Body of pancreas (tissue), 4 donors: ENCODE data around the gene LSAMP. TPM values are rescaled to one million over a fixed set of nuclear protein-coding genes. Genes with fewer than 3 reads are reported as not detected.

ENCODE experiments used
- ATAC-seq: fragments of 150-250 bp; one replicate; pipeline ENCODE4 v1.9.1; 2016
- DNase-seq, 4 donors: peaks; one replicate each; pipeline ENCODE4 v3.0.0-alpha.2; 2019
- H3K27ac ChIP-seq, 4 donors: fragments of 200-600 bp; sonication (generic); 1 replicate in 3 of 4; 2 replicates in 1 of 4; pipeline versions ENCODE4 v1.5.1 to v1.6.1; 2016 to 2019; ENCODE audit warnings: mild to moderate bottlenecking in 1 of 4, mixed read lengths in 1 of 4, moderate library complexity in 1 of 4
- H3K27me3 ChIP-seq, 2 donors: fragments of 200-600 bp; sonication (generic); one replicate each; pipeline ENCODE4 v1.6.0; 2016; ENCODE audit warnings: mild to moderate bottlenecking in 1 of 2
- H3K36me3 ChIP-seq, 2 donors: fragments of 200-600 bp; sonication (generic); replicated peaks in 1 of 2; 2 replicates each; pipeline ENCODE4 v1.5.1; 2016; ENCODE audit warnings: low read depth in 2 of 2; ENCODE audit not compliant: insufficient read depth in 1 of 2
- H3K4me1 ChIP-seq: fragments of 200-600 bp; sonication (generic); one replicate; pipeline ENCODE4 v1.6.0; 2016
- H3K4me3 ChIP-seq, 2 donors: fragments of 200-600 bp; sonication (generic); 1 replicate in 1 of 2; 2 replicates in 1 of 2; pipeline ENCODE4 v1.5.1; 2016 to 2019
- H3K9me3 ChIP-seq, 3 donors: fragments of 200-600 bp; sonication (generic); 1 replicate in 2 of 3; 2 replicates in 1 of 3; pipeline ENCODE4 v1.5.1; 2016
- POLR2A ChIP-seq, 3 donors: fragments of 450-650 bp; IDR thresholded peaks; one replicate each; pipeline ENCODE4 v1.6.1; 2016; ENCODE audit warnings: antibody characterized with exemption in 3 of 3, mild to moderate bottlenecking in 2 of 3
- WGBS, 2 donors: methylation state at CpG; one replicate each; pipeline ENCODE4 v1.1.5; 2017; 5-methylcytosine and 5-hydroxymethylcytosine counted together
- intact Hi-C: fragments of 100-400 bp; cut with DNase I; formaldehyde crosslinking; loops from one replicate; pipeline ENCODE4 v1.15.1; 2023
- total RNA-seq, 2 donors: library from RNA; depleted of rRNA; stranded (reverse); fragments of >200 nt; gene quantifications; one replicate each; pipeline ENCODE4 v1.1.0, GENCODE V29; 2016
- TF ChIP-seq, protein P1 (sequence below), 7 experiments: fragments of 450-650 bp in 4 of 7; fragments of 200-600 bp in 3 of 7; sonication (generic) in 3 of 7; IDR thresholded peaks; one replicate each; pipeline ENCODE4 v1.5.1; 2016 to 2019; ENCODE audit warnings: antibody characterized with exemption in 7 of 7

Gene LSAMP
- total RNA-seq, 2 donors from 2014 or later = 1.6 to 2.1 TPM

DNA sequence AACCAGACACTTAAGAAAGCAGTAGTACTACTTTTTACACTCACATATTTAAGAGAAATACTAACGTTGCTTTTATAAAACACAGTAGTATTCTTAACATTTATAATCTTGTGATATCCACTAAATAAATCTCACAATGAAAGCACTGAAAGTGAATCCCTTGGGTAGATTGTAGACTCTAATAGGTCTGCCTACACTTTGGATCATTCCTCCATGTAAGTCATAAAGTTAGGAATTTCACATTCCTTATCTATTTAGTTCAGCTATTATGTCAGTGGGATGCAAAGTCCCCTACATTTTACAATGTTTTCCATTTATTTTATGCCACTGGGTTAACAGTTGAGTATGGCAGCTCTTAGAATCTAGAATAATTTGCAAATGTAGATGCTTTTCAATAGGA lies 330.7 kb downstream of the LSAMP start:
- no peak for ATAC-seq
- whole genome bisulfite sequencing, 2 donors = 60 to 70% methylated on average over 1 of the region's 1 CpG
- no peaks in the 10 kb centered on the region for H3K4me1 ChIP-seq
- H3K9me3 ChIP-seq = no peaks in the 10 kb centered on the region
- no peaks in the 10 kb centered on the region for H3K36me3 ChIP-seq
- no peak overlapping the region for H3K27ac ChIP-seq
- no peak for DNase-seq
- no peak overlapping the region for H3K4me3 ChIP-seq
- TF ChIP-seq, protein P1, sequence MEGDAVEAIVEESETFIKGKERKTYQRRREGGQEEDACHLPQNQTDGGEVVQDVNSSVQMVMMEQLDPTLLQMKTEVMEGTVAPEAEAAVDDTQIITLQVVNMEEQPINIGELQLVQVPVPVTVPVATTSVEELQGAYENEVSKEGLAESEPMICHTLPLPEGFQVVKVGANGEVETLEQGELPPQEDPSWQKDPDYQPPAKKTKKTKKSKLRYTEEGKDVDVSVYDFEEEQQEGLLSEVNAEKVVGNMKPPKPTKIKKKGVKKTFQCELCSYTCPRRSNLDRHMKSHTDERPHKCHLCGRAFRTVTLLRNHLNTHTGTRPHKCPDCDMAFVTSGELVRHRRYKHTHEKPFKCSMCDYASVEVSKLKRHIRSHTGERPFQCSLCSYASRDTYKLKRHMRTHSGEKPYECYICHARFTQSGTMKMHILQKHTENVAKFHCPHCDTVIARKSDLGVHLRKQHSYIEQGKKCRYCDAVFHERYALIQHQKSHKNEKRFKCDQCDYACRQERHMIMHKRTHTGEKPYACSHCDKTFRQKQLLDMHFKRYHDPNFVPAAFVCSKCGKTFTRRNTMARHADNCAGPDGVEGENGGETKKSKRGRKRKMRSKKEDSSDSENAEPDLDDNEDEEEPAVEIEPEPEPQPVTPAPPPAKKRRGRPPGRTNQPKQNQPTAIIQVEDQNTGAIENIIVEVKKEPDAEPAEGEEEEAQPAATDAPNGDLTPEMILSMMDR (IDR thresholded peaks at IDR 0.05) = no peak
- no peak for TF ChIP-seq POLR2A (IDR thresholded peaks at IDR 0.05)
- no peaks in the 10 kb centered on the region for H3K27me3 ChIP-seq
- intact Hi-C loops = no loop called here

DNA sequence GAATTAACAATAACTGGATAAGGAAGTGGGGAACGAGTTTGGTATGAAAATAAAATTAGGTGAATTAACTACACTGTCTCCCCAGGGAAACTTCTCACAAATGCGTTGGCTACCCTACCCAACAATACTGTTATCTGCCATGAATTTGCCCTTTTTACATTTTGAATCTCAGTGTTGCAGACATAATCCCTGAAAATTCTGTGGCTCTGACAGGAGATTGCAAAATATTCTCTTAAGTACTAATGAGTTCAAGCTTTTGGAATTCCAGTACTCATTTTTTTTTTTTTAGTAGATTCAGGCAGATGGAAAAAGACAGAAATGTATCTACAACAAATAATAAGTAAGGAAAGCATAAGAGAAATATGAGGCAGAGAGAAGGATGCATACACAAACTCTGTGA lies 332.6 kb downstream of the LSAMP start:
- Histone ChIP-seq H3K4me1 (no peaks in the 10 kb centered on the region), H3K27ac (no peak overlapping the region), H3K36me3 (no peaks in the 10 kb centered on the region), H3K27me3 (no peaks in the 10 kb centered on the region), H3K4me3 (no peak overlapping the region), H3K9me3 (no peaks in the 10 kb centered on the region)
- WGBS, 2 donors = 42 to 55% methylated on average over 2 of the region's 2 CpGs
- no peak for ATAC-seq
- TF ChIP-seq, protein P1 (IDR thresholded peaks at IDR 0.05) = no peak
- TF ChIP-seq POLR2A (IDR thresholded peaks at IDR 0.05) = no peak
- no peak for DNase-seq
- intact Hi-C loops = no loop called here

DNA sequence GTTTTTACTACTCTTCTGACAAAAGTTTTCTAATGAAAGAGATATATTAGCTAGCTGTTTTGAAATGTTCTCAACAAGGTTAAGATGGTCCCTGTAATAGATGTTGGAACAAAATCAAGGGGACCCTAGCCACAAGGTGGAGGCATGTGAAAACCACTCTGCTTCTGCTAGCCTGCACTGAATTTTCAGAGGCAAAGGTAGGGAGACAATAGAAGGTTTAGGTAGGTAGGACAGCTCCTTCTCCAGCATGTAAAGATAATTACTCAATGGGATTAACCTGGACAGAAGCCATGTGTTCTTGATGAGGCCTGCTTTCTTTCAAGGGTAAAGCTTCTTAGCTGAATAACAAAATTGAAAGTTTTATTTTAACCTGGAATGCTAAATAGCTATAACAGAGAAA lies 333.5 kb downstream of the LSAMP start:
- TF ChIP-seq, protein P1 (IDR thresholded peaks at IDR 0.05) = no peak
- no peak for TF ChIP-seq POLR2A (IDR thresholded peaks at IDR 0.05)
- Histone ChIP-seq H3K9me3 (no peaks in the 10 kb centered on the region), H3K4me1 (no peaks in the 10 kb centered on the region), H3K36me3 (no peaks in the 10 kb centered on the region), H3K4me3 (no peak overlapping the region), H3K27me3 (no peaks in the 10 kb centered on the region), H3K27ac (no peak overlapping the region)
- intact Hi-C loops = no loop called here
- ATAC-seq = no peak
- no peak for DNase-seq

DNA sequence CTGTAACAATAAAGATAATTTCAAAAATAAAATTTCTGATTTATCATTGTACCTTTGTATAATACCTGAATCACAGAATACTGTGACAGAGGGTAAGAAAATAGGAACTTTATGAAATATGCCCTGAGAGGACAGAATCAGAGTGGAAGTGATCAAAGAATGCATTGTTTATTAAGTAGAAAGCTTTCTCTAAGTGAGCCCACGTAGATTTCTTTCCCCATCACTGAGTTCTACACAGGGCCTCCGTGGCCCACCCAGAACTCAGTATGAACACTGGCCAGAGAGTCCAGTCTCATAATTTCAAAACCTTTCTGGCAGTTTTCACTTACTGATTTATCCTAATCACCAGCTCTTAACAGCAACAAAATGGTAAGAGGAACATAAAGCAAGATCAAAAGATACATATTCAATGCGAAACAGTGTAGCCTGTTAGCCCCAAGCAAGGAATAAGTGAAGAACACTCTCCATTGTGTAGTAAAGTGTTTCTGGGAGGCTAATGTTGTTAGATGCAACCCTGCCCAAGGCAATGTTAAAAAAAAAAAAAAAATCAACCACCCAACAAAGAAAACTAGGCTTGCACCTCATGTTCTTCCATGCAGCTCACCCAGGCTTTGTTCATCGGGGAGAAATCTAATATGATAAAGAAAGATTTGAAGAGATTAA lies 341.3 kb downstream of the LSAMP start:
- WGBS, 2 donors = 75 to 76% methylated on average over 4 of the region's 4 CpGs
- H3K36me3 ChIP-seq = no peaks in the 10 kb centered on the region
- H3K4me3 ChIP-seq = no peak overlapping the region
- H3K27ac ChIP-seq = no peak overlapping the region
- no peaks in the 10 kb centered on the region for H3K4me1 ChIP-seq
- TF ChIP-seq POLR2A (IDR thresholded peaks at IDR 0.05) = no peak
- TF ChIP-seq, protein P1 (IDR thresholded peaks at IDR 0.05) = no peak
- DNase-seq (no peak), ATAC-seq (no peak)
- intact Hi-C loops = no loop called here
- H3K27me3 ChIP-seq = no peaks in the 10 kb centered on the region
- H3K9me3 ChIP-seq = no peaks in the 10 kb centered on the region

DNA sequence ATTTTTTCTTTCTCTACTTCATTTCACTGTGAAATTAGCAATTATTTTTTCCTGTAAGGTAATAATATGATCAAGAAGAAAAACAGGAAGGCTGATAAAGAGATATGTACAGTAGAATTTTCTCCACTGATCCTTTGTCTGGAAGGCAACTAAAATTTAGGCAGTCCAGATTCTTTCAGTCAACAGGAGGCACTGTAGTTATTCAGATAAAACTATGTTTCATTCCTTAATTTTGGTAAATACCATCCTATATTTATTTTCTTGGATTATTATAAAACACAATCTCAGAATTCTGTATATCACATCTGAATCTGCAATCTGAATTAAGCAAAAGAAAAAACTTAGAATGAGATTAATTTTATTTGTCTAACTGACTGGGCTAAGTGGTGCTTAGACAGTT lies 343.2 kb downstream of the LSAMP start:
- Histone ChIP-seq H3K27ac (no peak overlapping the region), H3K9me3 (no peaks in the 10 kb centered on the region), H3K4me3 (no peak overlapping the region), H3K4me1 (no peaks in the 10 kb centered on the region), H3K27me3 (no peaks in the 10 kb centered on the region), H3K36me3 (no peaks in the 10 kb centered on the region)
- ATAC-seq = no peak
- intact Hi-C loops = no loop called here
- DNase-seq = no peak
- TF ChIP-seq, protein P1 (IDR thresholded peaks at IDR 0.05) = no peak
- TF ChIP-seq POLR2A (IDR thresholded peaks at IDR 0.05) = no peak
